Measurements from ENCODE around the gene PTTG2.

PTTG2 gene

DNA sequence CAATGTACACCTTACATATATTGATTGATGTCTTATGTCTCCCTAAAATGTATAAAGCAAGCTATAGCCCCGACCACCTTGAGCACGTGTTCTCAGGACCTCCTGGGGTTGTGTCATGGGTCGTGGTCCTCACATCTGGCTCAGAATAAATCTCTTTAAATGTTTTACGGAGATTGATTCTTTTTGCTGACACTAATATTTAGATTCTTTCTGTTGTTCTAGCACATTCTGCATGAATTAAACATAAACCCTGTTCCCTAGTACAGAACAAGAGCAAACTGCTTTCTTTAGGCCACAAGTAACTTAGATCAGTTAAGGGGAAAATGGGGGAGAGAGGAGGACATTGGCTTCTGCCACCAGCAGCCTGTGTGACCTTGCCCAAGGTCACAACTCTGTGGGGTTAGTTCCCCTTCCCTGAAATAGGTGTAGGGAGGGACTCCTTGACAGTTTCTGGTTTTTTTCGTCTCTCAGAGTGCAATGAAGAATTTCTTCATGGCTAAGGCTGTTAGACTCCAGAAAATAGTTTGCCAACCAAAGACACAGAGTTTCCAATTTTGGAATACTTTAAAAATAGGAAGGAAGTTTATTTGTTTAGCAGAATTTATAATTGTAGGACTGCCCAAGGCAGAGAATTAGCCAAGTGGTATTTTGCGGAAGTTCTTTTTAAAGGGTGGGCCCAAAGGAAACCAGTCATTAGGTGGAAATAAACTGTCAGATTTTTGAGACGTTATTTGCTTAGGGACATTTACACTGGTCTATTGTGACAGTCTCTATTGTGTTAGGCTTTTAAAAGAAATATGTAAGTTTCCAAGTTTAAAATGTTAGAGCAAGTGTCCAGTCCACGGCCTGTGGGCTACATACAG lies 29.4 kb downstream of the PTTG2 start:
- no peak for DNase-seq

DNA sequence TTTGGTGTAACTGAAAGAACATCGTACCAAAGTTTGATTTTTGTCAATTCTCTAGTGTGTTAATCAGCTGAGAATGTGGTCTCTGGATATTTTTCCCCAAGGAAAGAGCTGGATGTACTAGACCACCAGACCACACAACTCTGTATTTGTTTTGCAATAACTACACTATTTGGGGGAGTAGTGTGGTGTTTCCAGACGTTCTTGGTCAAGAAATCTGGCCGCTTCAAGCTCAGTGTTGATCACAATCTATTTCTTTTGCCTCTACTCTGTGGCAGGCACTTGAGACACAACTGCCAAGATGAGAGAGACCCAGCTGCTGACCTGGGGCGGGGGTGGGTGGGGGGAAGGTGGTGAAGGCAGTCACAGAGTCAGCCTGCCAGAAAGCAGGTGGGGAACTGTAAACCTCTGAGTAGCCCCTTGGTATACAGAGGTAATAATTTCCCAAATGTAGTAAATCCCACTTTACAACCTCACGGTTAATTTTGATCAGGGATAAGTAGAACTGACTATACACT lies 30.6 kb downstream of the PTTG2 start:
- no peak for DNase-seq

DNA sequence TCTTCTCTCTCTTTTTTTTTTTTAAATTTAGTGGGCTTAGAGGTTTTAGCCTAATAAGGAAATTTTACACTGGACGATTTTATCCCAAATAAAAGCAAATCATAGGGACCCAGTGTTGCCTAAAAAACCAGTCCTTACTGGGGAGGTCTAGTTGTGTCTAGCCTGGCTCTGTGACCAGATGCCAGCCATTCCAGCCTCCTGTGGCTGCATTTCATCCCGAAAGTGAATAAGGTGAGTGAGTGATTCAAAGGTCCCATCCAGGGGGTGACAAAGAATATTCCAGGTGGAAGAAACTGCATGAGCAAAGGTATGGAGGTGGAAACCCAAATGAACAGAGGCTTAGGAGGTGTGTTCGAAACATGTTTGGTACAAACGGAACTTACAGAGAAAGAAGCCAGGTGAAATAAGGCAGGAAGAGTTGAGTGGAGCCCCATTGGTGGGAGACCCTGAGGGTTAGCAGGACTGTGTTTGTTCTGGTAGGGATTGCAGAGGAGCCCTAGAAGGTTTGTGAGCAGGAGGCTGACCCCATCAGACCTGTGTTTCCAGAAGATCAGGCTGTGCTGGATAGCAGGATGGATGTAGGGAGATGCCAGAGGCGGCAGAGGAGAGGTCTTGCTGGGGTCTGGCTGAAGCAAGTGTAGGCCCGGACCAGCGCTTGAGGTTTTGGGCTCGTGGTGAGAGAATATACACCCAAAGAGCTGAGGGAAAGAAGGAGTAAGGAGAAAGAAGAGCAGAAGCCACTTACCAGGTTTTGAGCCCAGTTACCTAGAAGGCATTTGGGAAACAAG lies 31.6 kb downstream of the PTTG2 start:
- no peak for DNase-seq

DNA sequence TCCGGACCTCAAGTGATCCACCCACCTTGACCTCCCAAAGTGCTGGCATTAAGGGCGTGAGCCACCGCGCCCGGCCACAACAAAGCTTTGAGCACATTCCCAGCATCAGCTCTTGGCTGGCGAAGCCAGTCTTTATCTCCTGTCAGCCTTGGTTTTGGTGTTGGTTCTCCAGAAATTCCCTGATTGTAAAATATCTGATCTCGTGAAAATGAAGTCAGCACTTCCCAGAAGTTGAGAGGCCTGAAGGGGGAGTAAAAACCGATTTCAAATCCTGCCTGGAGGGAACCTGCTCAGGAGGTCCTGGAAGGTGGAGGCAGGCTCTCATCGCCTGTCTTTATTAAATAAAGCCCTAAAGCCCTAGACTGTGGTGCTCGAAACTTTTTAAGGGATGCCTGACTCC lies 33.6 kb downstream of the PTTG2 start:
- DNase-seq, result no peak

DNA sequence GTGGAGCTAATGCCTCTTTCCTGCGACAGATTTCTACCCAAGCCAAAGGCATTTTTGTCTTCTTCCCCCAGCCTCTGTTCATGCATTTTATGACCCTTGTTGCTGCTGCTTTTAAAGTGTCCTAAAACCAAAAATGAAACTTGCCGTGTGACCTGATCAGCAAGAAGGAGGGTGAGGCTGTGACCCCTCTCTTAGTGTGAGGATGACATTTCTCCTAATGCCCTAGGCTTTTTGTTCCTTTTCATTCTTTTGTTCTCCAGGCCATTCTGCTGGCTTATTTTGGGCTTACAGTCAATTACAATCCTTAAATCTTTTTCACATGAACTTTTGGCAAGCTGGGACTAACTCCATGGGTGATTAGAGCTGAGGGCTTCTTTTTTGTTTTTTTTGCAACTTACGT lies 34.4 kb downstream of the PTTG2 start:
- no peak for DNase-seq

DNA sequence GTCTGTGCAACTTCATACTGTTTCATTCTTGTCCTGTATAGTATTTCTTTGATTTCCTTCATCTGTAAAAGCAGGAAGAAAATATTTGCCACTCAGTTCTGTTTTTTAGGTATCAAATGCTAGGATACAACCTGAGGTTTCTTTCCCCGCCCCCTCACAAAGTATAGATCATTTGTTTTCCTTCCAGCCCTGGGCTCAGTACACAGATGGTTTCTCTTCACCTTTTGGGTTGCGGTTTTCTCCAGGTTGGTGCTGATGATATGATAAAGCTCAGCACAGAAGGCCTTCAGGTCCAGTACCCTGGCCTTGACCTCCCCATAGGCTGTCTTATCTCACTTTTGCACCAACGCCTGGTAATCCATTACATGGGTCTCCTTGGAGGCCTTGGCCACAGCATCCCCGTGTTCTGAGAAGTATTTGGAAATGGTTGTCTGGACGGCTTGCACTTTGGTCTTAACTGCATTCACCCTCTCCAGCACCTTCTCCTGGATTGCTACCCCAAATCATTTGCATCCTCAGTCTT lies 35.2 kb downstream of the PTTG2 start:
- DNase-seq, result no peak

DNA sequence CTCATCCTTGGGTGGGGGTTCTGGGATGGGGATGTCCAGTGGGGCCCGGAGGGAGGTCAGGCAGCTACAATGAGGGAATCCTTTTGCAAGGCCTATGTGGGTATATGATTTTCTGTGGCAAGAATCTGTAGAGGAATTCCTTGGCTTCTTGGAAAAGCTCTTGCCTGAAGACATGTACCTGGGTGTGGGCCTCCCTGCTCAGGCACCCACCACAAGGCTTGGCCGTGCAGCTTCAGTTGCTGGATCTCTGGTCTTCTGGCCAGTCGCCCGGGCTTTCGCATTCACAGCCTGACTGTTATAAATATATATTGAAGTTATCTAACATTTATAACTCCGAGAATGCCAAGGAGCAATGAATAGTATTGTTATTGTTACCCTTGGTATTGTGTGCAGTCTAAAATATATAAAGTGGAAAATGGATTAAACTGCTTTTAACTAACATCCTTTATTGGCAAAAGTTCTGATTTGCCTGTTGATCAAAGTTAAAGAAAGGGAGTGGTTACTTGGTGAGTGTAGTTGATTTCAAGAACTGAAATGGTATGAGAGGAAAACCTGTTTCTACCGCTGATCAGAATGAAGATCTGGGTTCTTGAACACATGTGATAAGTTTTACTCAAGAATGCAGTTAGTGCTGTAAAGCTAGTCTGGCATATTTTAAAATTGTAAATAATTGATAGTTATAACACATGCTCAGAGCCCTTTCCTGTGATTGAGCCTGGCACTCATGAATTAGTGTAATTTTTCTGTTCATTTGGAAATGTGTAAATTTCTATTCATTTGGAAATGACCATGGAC lies 36.0 kb downstream of the PTTG2 start:
- no peak for DNase-seq

DNA sequence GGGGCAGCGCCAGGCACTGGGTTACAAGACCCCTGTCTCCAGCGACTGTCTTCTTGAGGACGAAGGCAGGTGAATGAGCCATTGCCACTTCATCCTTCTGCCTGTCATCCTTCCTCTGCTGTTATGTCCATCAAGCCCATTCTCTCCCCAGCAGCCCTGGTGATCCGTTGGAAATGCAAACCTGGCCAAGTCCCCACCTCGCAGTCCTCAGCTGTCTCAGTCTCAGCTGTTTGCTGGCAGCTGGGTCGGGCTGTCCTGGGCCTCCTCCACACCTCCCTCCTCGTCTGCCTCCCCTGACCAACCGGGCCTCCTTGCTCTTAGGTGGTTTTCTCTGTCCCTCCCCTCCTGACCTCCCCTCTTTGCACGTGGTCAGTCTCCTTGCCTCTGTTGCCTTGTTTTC lies 38.0 kb downstream of the PTTG2 start:
- no peak for DNase-seq

DNA sequence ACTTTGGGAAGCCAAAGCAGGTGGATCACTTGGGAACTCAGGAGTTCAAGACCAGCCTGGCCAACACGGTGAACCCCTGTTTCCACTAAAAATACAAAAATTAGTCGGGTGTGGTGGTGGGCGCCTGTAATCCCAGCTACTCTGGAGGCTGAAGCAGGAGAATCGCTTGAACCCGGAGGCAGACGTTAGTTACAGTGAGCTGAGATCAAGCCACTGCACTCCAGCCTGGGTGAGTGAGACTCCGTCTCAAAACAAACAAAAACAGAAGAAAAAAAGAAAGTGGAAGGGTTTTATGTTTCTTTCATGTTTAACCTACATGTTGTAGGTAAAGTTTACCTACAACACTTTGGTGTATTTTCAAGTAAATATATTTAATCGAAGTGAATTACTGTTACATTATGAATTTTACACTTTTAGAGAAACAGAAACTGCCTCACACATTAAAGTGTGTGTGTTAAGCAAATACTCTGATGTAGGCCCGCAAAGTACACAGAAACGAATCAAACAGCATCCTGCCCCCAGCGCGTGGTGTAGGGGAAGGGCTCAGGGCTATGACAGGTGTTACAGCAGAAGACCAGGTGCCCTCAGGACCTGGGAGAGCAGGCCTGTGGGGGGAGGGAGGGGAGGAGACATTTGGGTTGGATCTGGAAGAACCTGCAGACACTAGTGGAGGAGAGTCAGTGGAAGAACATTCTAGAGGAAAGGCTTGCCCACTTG lies 39.0 kb downstream of the PTTG2 start:
- DNase-seq, result no peak

DNA sequence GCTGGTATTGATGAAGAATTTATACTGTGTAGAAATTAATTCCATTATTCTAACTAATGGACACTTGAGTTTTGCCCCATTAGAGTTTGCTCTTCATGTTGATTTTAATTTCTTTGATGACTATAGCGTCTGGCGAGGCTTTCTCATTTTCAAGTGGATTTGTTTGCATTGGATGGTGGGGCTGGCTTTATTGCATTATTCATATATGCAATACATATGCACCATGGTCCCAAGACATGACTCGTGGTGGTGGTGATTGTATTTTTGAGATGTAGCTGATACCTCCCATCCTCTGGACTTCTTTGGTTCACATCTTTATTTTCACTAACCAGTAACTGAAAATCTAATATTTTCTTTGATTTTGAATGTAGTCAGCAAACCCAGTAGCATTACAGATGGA lies 39.8 kb downstream of the PTTG2 start:
- no peak for DNase-seq

DNA sequence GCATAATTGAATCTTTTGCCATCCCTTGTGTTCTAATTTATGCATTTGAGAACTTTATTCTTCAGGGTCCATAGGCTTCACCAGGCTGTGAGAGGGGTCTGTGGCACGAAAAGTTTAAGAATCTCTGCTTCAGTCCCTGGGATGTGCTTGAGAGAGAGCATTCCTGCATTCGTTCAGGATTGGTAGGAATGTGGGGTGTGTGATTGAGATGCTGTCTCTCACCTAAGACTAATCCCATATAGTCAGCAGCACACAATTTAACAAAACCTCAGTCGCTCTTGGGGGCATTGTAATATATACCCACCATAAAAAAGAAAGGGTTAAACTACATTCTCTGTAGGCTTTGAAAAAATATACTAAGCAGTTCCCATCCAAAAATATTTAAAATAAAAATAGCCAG lies 41.7 kb downstream of the PTTG2 start:
- no peak for DNase-seq

DNA sequence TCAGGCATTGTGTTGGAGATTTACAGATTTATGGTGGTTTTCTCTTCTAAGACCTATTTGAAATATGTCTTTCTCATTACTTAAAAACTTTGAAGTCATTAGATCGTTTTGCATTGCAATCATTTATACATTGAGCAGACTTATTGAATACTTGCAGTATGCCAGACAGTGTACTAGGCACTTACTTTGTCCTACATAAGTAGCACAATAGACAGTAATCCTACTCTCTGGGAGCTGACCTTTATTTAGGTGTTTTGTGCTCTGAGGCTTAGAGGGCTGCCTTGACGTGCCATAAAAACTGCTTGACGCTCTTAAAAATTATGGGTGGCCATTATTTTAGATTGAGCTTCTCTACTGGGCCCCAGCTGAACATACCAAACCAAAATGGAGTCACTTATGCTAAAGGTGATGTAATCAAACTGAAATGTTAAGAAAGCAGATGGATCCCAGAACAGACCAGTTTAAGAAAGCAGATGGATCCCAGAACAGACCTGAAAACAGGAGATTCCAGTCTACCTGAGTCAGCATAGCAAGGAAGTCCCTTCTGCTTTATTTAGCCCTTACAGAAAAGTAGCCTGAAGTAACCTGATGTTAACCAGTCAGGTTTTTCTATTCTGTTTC lies 42.4 kb downstream of the PTTG2 start:
- no peak for DNase-seq

DNA sequence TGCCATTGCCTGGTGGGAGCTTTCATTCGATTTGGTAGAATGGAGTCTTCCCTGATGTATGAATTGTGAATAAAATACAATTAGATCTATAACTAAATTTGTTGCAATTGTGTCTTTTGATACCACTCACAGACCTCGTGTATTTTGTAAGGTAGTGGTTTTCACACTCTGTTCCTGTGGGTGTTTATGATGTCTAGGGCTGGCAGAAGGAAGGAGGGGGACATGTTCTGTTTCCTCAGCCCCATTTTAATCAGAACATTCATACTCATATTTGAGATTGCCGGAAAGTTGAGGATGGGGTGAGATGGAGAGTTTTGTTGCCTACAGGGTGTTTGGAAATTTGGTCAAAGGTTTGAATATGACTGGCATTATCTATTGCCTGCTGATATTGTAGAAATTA lies 42.9 kb downstream of the PTTG2 start:
- no peak for DNase-seq

DNA sequence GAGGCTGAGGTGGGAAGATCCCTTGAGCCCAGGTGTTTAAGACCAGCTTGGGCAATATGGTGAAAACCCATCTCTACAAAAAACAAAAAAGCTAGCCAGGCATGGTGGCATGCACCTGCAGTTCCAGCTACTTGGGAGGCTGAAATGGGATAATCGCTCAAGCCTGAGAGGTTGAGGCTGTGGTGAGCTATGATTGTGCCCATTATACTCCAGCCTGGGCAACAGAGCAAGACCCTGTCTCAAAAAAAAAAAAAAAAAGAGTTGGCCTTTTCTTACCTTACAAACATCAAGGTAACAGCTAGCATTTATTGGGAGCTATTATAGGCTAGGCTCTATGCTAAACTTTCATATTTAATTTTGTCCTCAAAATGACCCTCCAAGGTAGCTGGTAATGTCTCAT lies 43.4 kb downstream of the PTTG2 start:
- DNase-seq, result no peak

DNA sequence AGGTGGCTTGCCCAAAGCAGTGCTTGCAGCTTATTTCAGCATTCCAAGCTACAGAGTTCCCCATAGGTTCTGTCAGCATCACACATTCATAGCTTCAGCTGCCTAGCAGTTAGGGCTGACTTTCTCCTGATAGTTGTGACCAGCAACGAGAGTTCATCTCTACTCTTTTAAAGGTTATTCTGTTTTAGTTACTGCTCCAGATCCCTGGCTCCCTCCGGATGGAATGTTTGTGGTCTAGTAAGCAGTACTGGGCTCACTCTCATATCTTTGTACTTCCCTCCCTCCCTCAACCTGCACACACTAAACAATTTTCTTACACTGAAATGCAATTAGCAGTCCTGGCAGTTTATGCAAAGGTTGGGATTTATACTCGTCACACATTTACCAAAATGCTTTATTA lies 43.9 kb downstream of the PTTG2 start:
- no peak for DNase-seq

DNA sequence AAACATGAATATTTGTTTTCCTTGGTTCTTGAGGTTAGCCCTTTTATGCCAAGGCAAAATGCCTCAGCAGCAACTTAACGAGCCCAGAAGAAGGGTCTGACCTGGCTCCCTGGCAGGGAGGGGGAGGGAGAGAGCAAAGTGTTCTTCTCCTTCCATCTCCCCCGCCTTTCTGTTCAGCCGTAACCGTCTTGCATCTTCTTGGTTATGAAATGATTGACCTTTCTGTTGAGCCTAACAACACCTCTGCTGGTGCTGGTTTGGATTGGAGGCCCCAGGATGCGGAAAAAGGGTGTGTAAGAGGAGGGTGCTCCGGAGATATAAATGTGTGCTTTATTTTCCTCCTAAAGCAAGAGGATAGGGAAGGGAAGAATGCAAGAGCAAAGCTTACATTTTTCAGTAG lies 44.7 kb downstream of the PTTG2 start:
- DNase-seq, result no peak

DNA sequence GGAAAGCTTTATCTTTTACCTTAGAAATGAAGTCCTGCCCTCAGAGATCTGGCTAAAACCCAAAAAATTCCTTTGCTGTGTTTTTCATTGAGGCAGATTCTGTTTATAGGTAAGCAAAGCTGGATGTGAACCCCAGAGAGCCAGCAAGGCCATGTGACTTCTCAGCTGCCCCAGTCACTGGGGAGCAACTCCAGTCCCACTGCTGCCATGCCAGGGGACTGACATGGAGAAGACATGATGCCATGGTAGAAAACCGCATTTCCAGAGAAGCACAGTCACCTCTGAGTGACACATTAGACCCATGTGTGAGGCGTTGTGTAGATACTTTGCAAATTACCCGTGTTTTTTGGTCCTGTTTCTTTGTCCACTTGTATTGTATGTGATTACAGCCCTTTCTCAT lies 45.4 kb downstream of the PTTG2 start:
- no peak for DNase-seq

DNA sequence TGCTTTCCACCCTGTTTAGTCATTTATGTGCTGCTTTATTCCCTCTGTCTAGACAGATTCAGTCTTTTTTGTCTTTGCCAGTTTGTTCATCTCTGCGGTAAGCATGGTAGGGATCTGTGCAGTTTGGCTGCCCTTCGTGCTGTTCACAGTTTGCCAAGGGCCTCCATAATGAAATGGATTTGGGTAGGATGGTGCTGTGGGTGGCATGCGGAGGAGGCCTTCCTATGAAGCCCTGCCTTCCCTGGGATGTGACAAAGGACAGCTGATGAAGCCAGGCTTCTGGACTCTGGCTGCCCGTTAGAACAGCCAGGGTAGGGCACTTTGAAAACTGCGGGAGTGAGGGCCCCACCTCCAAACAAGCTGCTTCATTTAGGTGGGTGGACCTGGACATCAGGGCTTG lies 47.4 kb downstream of the PTTG2 start:
- DNase-seq, result no peak

DNA sequence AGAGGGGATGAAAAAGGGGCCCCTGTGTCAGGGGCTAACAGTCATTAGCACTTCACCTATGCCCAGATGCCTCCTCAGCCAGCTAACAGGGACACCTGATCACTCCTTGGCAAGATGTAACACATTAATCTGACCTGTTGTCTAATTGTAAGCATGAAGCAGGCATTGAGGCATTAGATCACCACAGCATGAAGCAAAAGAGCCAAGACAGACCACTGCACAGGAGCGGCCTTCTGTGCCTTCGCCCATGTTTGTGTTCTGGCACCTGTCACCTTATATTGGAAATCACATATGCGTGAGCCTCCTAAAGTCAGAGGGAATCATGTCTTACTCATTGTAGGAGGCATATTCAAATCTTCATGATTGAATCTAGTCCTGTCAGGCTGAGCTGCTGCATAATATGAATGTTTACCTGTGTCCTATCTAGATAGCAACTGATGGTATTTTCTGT lies 48.4 kb downstream of the PTTG2 start:
- DNase-seq, result no peak

DNA sequence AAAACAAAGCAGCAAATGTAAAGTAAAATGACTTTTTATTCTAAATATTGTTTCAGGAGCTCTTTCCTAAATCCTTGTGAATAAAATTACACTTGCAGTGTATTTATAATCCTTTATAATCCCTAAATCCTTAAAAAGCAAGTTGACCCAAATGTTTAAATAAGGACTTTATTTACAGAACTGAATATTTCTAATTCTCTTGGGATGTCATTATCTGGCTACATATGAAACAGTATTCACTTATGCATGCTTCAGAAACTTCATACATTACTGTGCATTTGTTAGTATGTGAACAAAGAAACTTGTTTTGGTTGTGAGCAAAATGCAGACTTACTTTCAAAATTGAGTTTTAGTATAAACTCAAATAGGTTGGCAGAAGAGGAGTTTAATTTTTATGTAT lies 49.2 kb downstream of the PTTG2 start:
- DNase-seq, result no peak

DNA sequence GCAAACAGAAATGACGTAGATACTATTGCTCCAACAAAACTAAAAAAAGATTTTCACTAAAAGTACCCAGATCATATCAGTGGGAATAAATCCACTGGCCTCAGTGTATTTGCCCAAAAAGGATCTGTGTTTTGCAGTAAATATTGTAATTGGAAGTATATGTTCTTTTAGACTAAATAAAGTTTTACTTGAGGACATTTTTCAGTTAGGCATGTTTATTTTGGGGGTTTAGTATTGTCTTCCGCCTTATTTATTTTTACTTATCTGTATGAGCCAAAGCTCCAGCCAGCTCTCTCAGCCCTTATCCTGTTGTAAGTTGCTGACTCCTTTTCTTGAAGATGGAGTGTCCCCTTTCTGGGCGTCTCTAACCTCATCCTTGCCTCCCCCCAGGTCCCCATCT lies 49.8 kb downstream of the PTTG2 start:
- no peak for DNase-seq

Data from activated effector memory CD4-positive, alpha-beta T cell treated with anti-CD3 and anti-CD28 coated beads, Interleukin-2, amount 50 U/mL, for 16 hours (primary cell).